NCI-H526 (cell line): Measurements from ENCODE around the gene ADAMTSL1.

ENCODE experiments used
- DNase-seq, 2 experiments: peaks; one replicate each; lab custom pipeline; 2025; lab: John Stamatoyannopoulos, UW

ADAMTSL1 gene

DNA sequence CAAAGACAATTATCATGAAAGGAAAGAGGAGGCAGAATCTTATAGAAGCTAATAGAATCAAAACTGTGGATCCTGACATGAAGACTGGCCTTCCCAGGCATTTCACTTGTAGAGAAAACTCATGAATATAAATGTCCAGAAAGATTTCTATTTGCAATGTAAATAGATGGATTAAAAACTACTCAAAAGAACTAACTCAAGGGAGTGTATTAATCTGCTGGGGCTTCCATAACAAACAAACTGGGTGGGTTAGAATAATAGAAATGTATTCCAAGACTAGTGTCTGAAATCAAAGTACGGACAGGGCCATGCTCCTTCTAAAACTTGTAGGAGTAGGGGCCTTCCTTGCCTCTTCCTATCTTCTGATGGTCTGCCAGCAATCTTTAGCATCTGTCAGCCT, 267.4 kb downstream of the ADAMTSL1 start:
- DNase-seq: no peak

DNA sequence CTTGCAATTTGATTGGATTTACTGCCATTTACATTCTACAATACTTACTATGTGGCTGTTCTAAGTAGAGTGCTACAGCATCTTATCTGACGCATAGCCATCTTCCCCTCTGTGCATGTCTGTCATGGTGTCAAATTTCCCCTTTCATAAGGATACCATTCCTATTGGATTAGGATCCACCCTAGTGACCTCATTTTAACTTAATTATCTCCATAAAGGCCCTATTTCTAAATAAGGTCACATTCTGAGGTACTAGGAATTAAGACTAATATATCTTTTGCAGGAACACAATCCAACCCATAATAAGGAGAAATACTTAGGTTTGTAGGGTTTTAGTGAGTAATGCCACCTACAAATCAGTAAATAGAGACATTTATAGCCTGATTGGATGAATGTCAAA, 268.0 kb downstream of the ADAMTSL1 start:
- no peak for DNase-seq

DNA sequence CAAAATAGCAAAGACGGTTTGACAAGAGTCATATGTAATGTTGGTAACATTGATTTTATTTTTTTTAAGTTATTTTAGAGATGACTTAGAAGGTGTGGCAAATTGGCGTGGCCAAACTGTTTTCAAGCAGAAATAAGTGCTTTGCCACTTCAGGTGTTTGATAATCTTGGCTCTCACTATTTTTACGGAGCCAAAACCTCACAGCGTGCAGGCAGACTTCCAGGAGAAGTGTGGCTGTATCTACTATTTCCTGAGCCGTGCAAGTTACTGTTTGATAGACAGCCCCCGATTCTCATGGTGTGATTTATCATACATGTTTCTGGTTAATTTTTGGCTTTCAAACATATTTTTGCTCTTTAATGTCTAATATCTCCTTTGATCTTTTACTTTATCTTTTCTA, 269.5 kb downstream of the ADAMTSL1 start:
- no peak for DNase-seq

DNA sequence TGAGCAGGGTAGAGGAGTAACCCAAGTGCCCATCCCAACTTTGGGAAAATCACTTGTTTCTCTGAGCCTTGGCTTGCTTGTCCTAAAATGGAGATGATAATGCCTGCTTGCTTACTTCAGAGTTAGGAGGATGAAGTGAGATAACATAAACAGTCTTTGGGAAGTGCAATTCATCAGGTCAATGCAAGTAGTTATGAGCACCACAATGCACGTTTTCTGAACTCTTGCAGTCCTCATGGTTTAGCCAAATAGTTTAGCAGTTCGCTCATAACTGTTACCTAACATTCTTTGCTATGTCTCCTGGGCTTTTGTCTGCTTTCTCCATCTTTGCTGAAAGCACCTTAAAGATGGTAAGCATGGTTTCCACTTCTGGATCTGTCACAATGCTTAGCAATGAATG, 270.0 kb downstream of the ADAMTSL1 start:
- no peak for DNase-seq

DNA sequence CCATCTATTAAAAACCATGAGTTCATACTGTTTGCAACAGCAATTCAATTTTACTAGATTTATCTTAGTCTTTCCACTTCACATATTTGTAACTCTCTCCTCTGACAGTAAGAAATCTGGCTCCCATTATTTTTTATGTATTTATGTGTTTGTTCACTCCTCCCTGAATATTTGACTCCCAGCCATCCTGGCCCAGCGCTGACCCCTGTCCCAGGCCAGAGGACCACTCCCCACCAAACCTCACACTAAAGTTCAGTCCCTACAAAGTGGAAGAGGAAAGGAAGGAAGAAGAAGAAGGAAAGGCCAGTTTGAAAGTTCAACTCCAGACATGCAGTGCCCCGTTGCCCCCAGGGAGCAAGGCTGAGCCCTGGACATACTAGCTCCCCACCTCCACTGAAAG, 271.8 kb downstream of the ADAMTSL1 start:
- no peak for DNase-seq

DNA sequence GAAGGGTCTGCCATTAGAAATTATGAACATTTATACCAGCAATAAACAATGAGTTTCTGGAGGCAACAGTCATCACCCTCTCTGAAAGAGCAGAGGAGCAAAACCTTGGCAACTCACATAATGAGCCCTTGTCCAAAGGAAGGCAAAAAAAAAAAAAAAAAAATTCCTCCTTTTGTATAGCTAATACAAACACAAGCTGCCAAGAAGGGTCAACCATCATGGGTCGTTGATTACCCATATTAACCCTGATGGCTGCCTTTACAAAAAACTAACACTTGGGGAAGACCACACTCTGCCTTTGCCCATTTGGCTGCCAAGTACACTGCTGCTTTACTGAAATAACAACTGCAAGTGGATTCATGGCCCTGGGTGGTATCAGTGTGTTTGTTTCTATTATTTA, 272.7 kb downstream of the ADAMTSL1 start:
- no peak for DNase-seq

DNA sequence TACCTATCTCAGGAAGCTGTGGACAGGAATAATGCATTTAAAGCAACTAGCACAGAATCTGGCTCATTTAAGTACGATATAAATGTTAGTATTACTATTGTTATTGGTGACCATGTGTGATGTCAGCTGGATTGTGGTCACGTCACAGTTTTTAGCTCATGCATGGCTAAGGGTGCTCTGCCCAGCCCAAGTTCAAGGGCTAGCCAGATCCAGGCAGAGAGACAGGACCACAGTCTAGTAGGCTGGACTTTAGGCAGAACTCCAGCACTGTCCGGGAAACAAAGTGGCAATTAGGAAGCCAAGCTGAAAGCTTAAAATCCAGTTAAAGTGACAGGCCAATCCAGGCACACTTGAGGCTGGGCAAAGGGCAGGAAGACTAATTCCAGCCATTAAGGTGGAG, 273.6 kb downstream of the ADAMTSL1 start:
- DNase-seq: no peak

DNA sequence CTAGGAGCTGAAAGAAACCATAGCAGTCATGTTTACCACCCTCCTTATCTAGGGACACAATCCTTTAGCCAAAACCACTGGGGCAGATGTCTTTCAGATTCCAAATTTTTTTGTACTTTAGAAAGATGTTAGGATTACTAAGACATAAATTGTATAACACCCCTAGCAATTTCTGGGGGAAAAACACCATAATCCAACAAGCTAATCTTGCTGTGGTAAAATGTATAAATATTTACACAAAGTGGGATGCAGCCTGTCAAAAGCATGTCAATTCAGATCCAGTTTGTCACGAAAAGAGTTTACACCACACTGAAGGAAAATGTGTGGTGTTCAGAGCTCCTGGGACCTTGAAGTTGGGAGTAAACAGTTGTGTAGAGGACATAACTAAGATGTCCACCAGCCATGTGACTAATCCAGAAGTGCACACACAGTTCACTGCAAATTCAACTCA, 274.3 kb downstream of the ADAMTSL1 start:
- no peak for DNase-seq

DNA sequence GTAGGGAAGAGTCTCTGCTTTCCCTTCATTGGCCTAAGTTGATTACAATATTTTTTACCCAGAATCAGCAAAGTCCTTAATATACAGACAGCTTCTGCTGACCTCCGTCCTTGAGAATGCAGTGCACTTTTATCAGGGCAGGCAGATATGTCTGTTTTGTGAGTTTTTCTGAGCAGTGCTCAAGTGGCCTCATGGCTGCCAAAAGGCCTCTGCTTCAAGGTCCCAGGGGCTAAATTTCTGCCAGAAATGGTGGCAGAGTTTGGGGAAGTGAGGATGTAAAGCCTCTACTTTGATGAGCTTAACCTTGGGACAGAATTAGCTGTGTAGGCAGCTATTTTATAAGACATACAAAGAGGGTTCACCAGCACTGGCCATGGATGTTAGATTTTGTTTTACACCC, 275.8 kb downstream of the ADAMTSL1 start:
- DNase-seq: no peak

DNA sequence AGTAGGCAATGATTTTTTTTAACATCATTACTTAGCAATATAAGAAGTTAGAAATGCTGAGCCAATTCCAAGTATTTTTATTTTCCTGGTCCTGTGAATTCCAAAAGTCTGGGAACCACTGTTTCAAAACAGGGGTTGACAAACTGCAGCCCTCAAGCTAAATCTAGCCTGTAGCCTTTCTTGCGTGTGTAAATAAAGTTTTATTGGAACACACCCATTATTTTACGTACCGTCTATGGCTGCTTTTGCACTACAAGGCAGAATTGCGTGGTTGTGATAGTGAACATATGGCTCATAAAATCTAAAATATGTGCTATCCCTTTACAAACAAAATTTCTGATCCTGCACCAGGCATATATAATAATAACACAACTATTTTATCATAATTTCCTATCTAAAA, 280.0 kb downstream of the ADAMTSL1 start:
- DNase-seq: no peak

DNA sequence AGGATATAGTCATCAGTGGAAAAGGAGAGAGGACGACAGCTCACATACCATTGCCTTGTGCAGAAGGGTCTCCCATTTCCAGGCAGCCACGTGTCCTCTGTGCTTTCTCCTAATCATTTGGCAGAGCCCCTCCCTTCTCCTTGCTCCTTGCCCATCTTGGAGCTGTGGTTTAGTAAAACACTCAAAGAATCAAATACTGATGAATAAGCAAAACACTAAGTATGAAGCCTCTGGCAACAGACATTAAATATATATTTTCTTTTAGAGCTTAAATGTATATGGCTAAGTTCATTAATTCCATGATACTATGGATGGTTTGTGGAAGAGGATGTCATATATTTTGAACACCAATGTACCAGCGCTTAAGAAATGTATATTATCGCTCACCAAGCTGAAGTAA, 280.6 kb downstream of the ADAMTSL1 start:
- DNase-seq: no peak

DNA sequence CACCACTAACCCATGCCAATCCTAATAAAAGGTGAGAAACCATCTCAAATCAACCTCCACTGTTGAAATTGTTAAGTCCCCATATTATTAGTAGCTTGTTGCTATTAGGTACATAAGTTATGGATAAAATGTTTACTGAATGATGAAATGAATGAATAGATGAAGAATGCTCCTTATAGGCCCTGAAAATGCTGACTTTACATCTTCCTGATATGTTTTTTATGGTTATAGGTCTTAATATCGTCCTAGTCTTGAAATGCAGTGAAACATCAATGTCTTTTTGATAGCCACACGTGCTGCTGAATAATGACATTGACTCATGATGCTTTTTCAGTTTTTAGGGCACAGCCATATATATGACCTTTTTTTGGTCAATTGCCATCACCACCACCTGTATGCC, 281.3 kb downstream of the ADAMTSL1 start:
- DNase-seq: no peak

DNA sequence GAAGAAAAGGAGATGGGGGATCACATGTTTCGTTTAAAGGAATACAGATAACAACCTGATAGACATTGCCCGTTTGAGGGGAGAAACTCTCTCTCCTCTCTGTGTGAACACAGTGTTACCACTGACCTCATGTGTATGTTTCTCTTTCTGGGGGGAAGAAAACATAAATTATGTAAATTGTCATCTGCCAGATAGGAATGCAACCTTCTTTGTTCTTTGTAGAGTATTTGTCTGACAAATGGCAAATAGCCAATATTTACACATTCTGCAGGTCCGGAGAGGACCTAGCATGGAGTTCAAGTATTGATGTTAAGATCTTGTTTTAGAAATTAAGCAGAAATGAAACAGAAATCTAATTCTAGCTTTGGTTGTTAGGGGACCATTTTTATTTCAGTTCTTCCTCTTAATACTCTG, 282.8 kb downstream of the ADAMTSL1 start:
- no peak for DNase-seq

DNA sequence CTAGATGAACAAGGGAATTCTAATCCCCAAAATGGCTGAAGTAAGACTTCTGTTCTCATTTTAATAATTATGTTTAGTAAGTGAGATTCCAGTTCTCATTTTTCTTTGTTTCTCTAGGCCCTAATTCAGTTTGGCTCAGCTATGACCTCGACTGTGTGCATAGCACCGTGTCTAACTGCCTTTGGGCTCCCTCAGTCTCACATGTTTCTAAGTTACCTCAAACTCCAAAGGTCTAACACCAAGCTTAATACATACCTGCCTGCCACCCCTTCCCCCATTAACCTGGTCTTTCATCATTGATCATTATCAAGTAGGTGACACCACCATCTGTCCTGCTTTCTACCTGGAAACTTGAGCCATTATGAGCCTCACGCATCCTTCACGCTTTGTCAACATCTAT, 285.9 kb downstream of the ADAMTSL1 start:
- DNase-seq: no peak

DNA sequence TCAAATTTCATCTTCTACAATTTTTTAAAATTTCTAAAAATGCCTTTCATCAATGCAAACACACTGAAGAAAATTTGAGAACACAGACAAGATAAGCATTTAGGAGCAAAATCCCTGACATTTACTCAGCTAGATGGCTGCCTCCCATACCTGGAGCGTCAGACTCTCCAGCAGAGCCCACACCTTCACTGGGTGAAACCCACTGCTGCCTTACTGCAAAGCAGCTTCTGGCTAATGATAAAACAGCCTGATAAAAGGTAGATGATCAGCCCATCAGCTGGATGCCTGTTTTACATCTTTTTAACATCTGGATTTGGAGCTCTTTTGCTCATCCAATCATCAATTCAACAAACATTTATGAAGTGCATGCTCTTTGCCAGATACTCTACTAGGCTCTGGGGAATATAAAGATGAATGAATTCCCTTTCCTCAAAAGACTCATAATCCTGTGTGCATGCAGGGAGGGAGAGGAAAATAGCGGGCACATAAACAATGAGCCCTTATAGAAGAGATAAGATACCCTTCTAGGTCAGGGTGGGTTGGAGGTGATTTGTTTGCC, 287.9 kb downstream of the ADAMTSL1 start:
- DNase-seq: no peak

DNA sequence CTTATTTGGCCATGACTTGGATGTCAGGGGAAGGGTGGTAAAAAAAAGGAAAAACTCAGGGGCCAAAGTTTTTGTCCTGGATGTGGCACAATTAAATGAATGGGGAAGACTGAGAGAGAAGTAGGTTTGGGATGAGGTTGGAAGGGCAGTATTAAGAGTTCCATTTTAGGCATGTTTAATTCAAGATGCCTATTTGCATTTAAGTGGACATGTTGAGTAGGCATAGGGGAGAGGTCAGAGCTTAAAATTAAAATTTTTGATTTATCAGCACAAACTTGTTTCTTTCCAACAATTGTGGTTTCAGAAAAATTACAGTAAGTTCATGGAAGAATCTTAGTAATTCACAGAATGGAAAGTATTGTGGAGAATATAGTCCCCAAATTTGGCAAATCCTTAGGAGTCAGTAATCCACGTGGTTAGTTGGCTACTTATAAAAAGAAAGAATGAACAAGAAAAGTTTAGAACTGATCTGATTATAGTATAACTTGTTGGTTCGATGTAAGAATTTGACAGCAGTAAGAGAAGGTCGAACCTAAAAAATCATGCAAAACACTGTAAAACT, 293.1 kb downstream of the ADAMTSL1 start:
- no peak for DNase-seq

DNA sequence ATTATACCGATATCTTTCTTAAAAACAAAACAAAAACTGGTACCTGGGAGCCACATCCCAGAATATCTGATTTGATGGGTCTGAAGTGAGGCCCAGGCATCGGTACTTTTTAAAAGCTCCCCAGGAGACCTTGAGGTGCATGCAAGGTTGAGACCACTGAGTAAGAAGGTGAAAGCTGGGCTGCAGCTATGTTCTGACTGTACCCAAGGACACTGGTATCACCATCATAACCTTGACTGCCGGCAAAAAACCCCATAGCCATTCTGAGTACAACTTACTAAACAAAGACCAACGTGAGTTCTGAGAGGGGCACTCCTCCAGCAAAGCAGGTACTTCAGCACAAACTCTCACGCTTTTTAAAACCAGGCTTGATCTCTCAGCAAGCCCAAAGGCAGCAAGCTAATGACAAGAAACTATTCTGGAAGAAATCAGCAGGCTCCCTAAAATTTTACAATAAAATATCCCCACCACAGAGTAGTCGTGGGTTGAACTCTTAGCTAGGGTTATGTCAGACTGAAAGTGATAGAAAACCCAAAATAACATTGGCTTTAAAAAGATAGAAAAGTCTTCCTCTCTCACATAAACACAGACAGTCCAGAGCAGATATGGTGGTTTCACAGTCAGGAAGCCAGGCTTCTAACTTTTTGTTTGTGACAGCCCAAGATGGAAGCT, 295.1 kb downstream of the ADAMTSL1 start:
- DNase-seq: no peak

DNA sequence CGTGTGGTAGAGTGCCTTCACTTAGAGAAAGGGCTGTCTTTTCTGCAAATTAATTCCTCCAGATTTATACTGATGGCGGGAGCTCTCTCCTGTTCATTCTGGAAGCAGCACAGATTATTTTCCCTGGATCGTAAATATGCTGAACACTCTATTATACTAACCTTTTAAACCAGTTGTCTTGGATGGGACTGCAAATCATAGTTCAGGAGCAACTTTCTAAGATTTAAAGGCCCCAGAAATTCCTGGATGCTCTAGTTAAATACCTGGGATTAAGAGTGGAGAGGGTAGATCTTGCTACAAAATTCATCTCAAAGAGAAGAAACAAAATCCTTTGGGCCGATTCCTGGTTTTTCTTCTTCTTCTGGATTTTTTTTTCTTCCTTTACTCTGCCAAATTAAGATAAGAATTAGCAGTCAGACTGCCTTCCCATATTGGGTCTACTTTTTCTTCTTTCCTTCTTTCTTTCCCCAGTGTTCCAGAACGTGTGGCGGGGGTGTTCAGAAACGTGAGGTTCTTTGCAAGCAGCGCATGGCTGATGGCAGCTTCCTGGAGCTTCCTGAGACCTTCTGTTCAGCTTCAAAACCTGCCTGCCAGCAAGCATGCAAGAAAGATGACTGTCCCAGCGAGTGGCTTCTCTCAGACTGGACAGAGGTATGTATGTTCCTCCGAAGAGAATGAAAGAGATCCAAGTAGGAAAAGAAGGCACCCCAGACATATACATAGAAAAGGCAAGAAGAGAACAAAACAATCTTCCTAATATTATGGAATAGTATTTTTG, 296.4 kb downstream of the ADAMTSL1 start:
- DNase-seq: no peak

DNA sequence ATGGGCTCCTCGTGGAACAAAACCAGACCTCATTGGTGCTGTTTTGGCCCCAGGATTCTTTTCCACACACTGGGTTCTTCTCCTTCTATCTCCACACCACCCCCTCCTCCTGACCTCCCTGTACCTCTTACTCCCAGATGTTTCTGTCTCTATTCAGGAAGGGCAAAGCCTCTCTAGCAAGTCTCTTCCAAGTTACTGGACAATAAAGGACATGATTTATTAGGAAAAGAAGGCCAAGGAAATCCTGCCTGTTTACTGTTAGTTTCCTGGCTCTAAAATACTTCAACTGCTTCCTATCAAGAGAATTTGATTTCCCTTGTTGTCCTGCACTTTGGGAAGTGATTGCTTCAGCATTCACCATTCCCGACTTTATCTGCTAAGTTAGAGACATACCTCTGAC, 297.1 kb downstream of the ADAMTSL1 start:
- DNase-seq: no peak

DNA sequence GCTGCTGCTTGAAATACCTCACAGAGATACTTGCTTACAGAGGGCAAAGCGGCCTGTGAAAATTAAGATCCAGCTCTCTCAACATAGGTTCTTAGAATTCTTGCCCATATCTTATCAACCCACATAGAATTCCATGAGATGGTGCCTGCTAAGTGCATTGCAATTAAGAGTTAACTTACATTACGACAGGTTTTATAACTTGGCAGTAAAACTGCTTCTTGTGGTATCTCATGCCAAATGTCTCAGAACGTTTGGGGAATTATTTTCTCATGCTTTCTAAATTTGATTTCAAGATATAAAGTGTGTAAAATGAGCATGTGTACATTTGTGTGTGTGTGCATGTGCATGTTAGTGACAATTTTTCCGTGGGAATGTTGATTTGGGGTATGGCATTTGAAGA, 297.8 kb downstream of the ADAMTSL1 start:
- no peak for DNase-seq

DNA sequence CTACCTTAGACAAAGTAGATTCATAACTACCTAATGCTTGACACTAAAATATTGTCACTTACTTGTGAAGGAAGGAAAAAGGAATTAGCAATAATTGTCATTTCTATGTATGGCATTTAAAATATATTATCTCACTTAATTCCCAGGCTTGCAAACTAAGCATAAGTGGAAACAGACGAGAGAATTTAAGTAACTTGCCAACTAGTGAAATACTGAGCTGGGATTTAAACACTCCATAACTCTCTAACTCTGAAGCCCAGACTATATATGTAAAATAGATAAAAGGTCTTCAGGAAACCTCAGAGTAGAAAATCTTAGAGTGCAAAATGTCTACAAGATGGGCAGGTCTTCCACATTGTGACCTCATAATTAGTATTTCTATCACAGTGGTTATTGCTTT, 301.3 kb downstream of the ADAMTSL1 start:
- DNase-seq: no peak

DNA sequence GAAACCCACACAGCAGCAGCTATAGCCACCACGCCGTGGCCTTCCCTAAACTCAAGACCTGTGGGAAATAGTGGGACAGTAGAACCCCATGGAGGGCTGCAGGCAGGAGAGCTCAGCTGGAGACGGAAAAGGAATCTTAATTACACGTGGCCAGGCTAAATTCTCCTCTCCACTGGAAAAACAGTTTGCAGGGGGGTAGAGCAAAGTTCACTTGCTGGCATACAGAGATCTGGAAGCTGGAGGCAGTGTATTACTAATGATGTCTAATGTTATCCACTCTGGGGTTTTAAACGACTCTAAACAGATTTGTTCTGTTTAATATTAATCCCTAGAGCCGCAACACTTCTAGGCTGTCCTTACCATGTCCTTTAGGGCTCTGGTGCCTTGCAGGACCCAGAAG, 302.0 kb downstream of the ADAMTSL1 start:
- no peak for DNase-seq
